Thymus (tissue), 11 donors: ENCODE measurements around the gene S100A12. TPM values are rescaled to one million over a fixed set of nuclear protein-coding genes. Genes with fewer than 3 reads are reported as not detected.

Source experiments
- DNase-seq, 9 donors: peaks; one replicate each; pipeline ENCODE4 v3.0.0-alpha.2; 2013; ENCODE audit warnings: low spot score in 9 of 9, low read depth in 6 of 9, missing footprints in 1 of 9
- H3K27ac ChIP-seq, 2 donors: one replicate each; pipeline ENCODE4 v1.5.1; 2013; ENCODE audit warnings: control low read depth in 1 of 2, low read depth in 1 of 2, low read length in 1 of 2, mild to moderate bottlenecking in 1 of 2, moderate library complexity in 1 of 2
- H3K27me3 ChIP-seq, 2 donors: one replicate each; pipeline ENCODE4 v1.5.1; 2013; ENCODE audit warnings: low read length in 1 of 2; ENCODE audit not compliant: control insufficient read depth in 2 of 2, insufficient read depth in 1 of 2
- H3K36me3 ChIP-seq, 2 donors: one replicate each; pipeline ENCODE4 v1.5.1; 2013; ENCODE audit warnings: low read length in 1 of 2, mild to moderate bottlenecking in 1 of 2, moderate library complexity in 1 of 2; ENCODE audit not compliant: control insufficient read depth in 2 of 2, insufficient read depth in 2 of 2
- H3K4me1 ChIP-seq, 2 donors: one replicate each; pipeline ENCODE4 v1.5.1; 2013; ENCODE audit warnings: low read length in 2 of 2; ENCODE audit not compliant: control insufficient read depth in 2 of 2, insufficient read depth in 2 of 2
- H3K4me3 ChIP-seq, 2 donors: one replicate each; pipeline ENCODE4 v1.5.1; 2013; ENCODE audit warnings: low read length in 2 of 2, control low read depth in 1 of 2, mild to moderate bottlenecking in 1 of 2
- H3K9me3 ChIP-seq, 2 donors: one replicate each; pipeline ENCODE4 v1.5.1; 2013; ENCODE audit warnings: low read length in 1 of 2, mild to moderate bottlenecking in 1 of 2; ENCODE audit not compliant: control insufficient read depth in 2 of 2, insufficient read depth in 1 of 2
- WGBS: extraction: QIAGEN DNeasy Blood & Tissue Kit; methylation state at CpG from one replicate; pipeline ENCODE4 v1.1.7; 2013; 5-methylcytosine and 5-hydroxymethylcytosine counted together
- polyA plus RNA-seq: library from polyadenylated mRNA; stranded (reverse); fragments of 200-250 nt; gene quantifications from one replicate; pipeline ENCODE4 v1.2.3, GENCODE V29; 2013
- total RNA-seq: library from RNA; stranded (reverse); fragments of 120-200 nt; gene quantifications from one replicate; pipeline ENCODE4 v1.2.4, GENCODE V29; 2013
- donor health status: healthy.

Gene S100A12
- total and polyA plus RNA-seq, 2 donors, result 29.1 to 35.8 TPM

GRCh38 chr1:153333902-153334301 lies 41.5 kb downstream of the S100A12 start:
- Histone ChIP-seq H3K36me3 (no peaks in the 10 kb centered on the region), H3K4me3 (no peak overlapping the region), H3K27me3 (no peaks in the 10 kb centered on the region), H3K4me1 (no peaks in the 10 kb centered on the region), H3K27ac (no peak overlapping the region), H3K9me3 (peaks cover 0 to 3% of the 10 kb centered on the region in 2 donors)
- no peak for DNase-seq
- WGBS, result 95% methylated on average over 1 of the region's 1 CpG

- Histone ChIP-seq H3K27ac (no peak overlapping the region), H3K27me3 (no peaks in the 10 kb centered on the region), H3K36me3 (no peaks in the 10 kb centered on the region), H3K9me3 (peaks cover 0 to 3% of the 10 kb centered on the region in 2 donors), H3K4me3 (no peak overlapping the region), H3K4me1 (no peaks in the 10 kb centered on the region)
- DNase-seq, result no peak
Measured at GRCh38 chr1:153324912-153325311, 50.5 kb downstream of the S100A12 start.

Other genes starting within 250 kb of the S100A12 start
- gene SPRR2G, start 224.7 kb downstream of the S100A12 start, total RNA-seq, result 0.19 TPM
- 14.7 TPM for gene SPRR2G, start 224.7 kb downstream of the S100A12 start, polyA plus RNA-seq
- not detected for gene LELP1, start 172.2 kb downstream of the S100A12 start, total RNA-seq
- gene LELP1, start 172.2 kb downstream of the S100A12 start, polyA plus RNA-seq, result 0.11 TPM
- 0.33 TPM for gene PRR9, start 158.0 kb downstream of the S100A12 start, total RNA-seq
- 3.1 TPM for gene PRR9, start 158.0 kb downstream of the S100A12 start, polyA plus RNA-seq
- 0.33 TPM for gene LORICRIN, start 115.9 kb downstream of the S100A12 start, total RNA-seq
- 8.6 TPM for gene LORICRIN, start 115.9 kb downstream of the S100A12 start, polyA plus RNA-seq
- gene PGLYRP3, start 62.7 kb downstream of the S100A12 start, total RNA-seq, result 0.14 TPM
- gene PGLYRP3, start 62.7 kb downstream of the S100A12 start, polyA plus RNA-seq, result 0.94 TPM
- gene PGLYRP4, start 26.8 kb downstream of the S100A12 start, total RNA-seq, result 1.3 TPM
- gene PGLYRP4, start 26.8 kb downstream of the S100A12 start, polyA plus RNA-seq, result 6.1 TPM
- gene S100A9, start 17.8 kb downstream of the S100A12 start, total RNA-seq, result 281 TPM
- gene S100A9, start 17.8 kb downstream of the S100A12 start, polyA plus RNA-seq, result 1,119 TPM
- gene S100A8, start 15.5 kb upstream of the S100A12 start, total RNA-seq, result 291 TPM
- gene S100A8, start 15.5 kb upstream of the S100A12 start, polyA plus RNA-seq, result 754 TPM
- gene S100A7A, start 40.9 kb upstream of the S100A12 start, total RNA-seq, result not detected
- gene S100A7A, start 40.9 kb upstream of the S100A12 start, polyA plus RNA-seq, result 0.30 TPM
- gene S100A7, start 85.0 kb upstream of the S100A12 start, total RNA-seq, result 5.9 TPM
- 247 TPM for gene S100A7, start 85.0 kb upstream of the S100A12 start, polyA plus RNA-seq
- gene S100A6, start 160.4 kb upstream of the S100A12 start, total RNA-seq, result 131 TPM
- 654 TPM for gene S100A6, start 160.4 kb upstream of the S100A12 start, polyA plus RNA-seq
- not detected for gene S100A5, start 165.3 kb upstream of the S100A12 start, total RNA-seq
- 0.87 TPM for gene S100A5, start 165.3 kb upstream of the S100A12 start, polyA plus RNA-seq
- 76.8 TPM for gene S100A4, start 170.2 kb upstream of the S100A12 start, total RNA-seq
- 305 TPM for gene S100A4, start 170.2 kb upstream of the S100A12 start, polyA plus RNA-seq
- gene S100A3, start 173.6 kb upstream of the S100A12 start, total RNA-seq, result 0.38 TPM
- 2.6 TPM for gene S100A3, start 173.6 kb upstream of the S100A12 start, polyA plus RNA-seq
- gene S100A2, start 190.2 kb upstream of the S100A12 start, total RNA-seq, result 9.8 TPM
- gene S100A2, start 190.2 kb upstream of the S100A12 start, polyA plus RNA-seq, result 93.5 TPM
- 28.8 TPM for gene S100A16, start 237.5 kb upstream of the S100A12 start, total RNA-seq
- gene S100A16, start 237.5 kb upstream of the S100A12 start, polyA plus RNA-seq, result 128 TPM
- 137 TPM for gene S100A14, start 240.7 kb upstream of the S100A12 start, total RNA-seq
- gene S100A14, start 240.7 kb upstream of the S100A12 start, polyA plus RNA-seq, result 302 TPM